ENCODE data around the gene RYR2.

RYR2 gene

GRCh38 chr1:237878406-237878805 lies 836.4 kb downstream of the RYR2 start:
- DNase-seq, result no peak

GRCh38 chr1:237879195-237879594 lies 837.2 kb downstream of the RYR2 start:
- DNase-seq, result no peak
